WTC11 (cell line): ENCODE data around the gene TTLL9. TPM values are rescaled to one million over a fixed set of nuclear protein-coding genes. Genes with fewer than 3 reads are reported as not detected.

Experiments used
- ATAC-seq: fragments of 200-7000 bp; cut with Tn5 transposase; 2 replicates; pipeline ENCODE4 v1.10.0; 2021; ENCODE audit warnings: mild to moderate bottlenecking, moderate library complexity
- CTCF ChIA-PET: fragments of 300-600 bp; sonication (Branson Sonifier 250); formaldehyde crosslinking; loops from one replicate; lab custom pipeline; 2021; ENCODE audit warnings: antibody characterized with exemption; lab: Charles Lee
- POLR2A ChIA-PET: fragments of 350-600 bp; sonication (Branson Sonifier 250); formaldehyde crosslinking; loops from one replicate; lab custom pipeline; 2021; ENCODE audit warnings: antibody characterized with exemption; lab: Charles Lee
- DNase-seq: peaks from one replicate; pipeline ENCODE4 v3.0.0; 2021; ENCODE audit warnings: low spot score
- H3K27ac Mint-ChIP-seq: 2 replicates; pipeline ENCODE4 v1.8.0; 2021; ENCODE audit warnings: mixed read lengths
- H3K27me3 Mint-ChIP-seq: 2 replicates; pipeline ENCODE4 v1.8.0; 2021; ENCODE audit warnings: low read depth, mild to moderate bottlenecking, moderate library complexity, mixed read lengths
- H3K36me3 Mint-ChIP-seq: 2 replicates; pipeline ENCODE4 v1.8.0; 2021; ENCODE audit warnings: mixed read lengths
- H3K4me1 Mint-ChIP-seq: 2 replicates; pipeline ENCODE4 v1.8.0; 2022; ENCODE audit warnings: mixed read lengths
- H3K4me3 Mint-ChIP-seq: 2 replicates; pipeline ENCODE4 v1.8.0; 2021; ENCODE audit warnings: mild to moderate bottlenecking, moderate library complexity, mixed read lengths
- H3K9me3 Mint-ChIP-seq: 2 replicates; pipeline ENCODE4 v1.8.0; 2021; ENCODE audit warnings: mixed read lengths
- ATF3 ChIP-seq: sonication (generic); formaldehyde crosslinking; conservative IDR thresholded peaks from 2 replicates; pipeline ENCODE4 v1.8.1; 2022; ENCODE audit warnings: mild to moderate bottlenecking, missing genetic modification reagents
- CREM ChIP-seq: sonication (generic); formaldehyde crosslinking; IDR thresholded peaks from 2 replicates; pipeline ENCODE4 v1.8.1; 2022; ENCODE audit warnings: mild to moderate bottlenecking, missing genetic modification reagents, moderate library complexity
- CTCF ChIP-seq: fragments of 200-600 bp; IDR thresholded peaks from 2 replicates; pipeline ENCODE4 v1.8.0; 2022; ENCODE audit warnings: antibody characterized with exemption
- EMX1 ChIP-seq: fragments of 250-450 bp; sonication (Bioruptor Pico); IDR thresholded peaks from 2 replicates; pipeline ENCODE4 v1.8.0; 2021; ENCODE audit warnings: mild to moderate bottlenecking
- ERG ChIP-seq: fragments of 250-450 bp; sonication (Bioruptor Pico); IDR thresholded peaks from 2 replicates; pipeline ENCODE4 v1.8.0; 2021; ENCODE audit warnings: mild to moderate bottlenecking
- FOXP4 ChIP-seq: sonication (generic); formaldehyde crosslinking; IDR thresholded peaks from 2 replicates; pipeline ENCODE4 v1.8.0; 2022; ENCODE audit warnings: mild to moderate bottlenecking, missing genetic modification reagents
- GRHL2 ChIP-seq: fragments of 250-450 bp; sonication (Bioruptor Pico); IDR thresholded peaks from 2 replicates; pipeline ENCODE4 v1.8.0; 2022; ENCODE audit warnings: mild to moderate bottlenecking, moderate library complexity; ENCODE audit not compliant: insufficient replicate concordance, severe bottlenecking
- MXD4 ChIP-seq: fragments of 250-450 bp; sonication (Bioruptor Pico); IDR thresholded peaks from 2 replicates; pipeline ENCODE4 v1.8.0; 2021; ENCODE audit warnings: mild to moderate bottlenecking, moderate library complexity, borderline replicate concordance
- MYBL2 ChIP-seq: sonication (generic); formaldehyde crosslinking; IDR thresholded peaks from 2 replicates; pipeline ENCODE4 v1.8.1; 2023; ENCODE audit warnings: mild to moderate bottlenecking, moderate library complexity, missing genetic modification reagents
- NFYB ChIP-seq: sonication (generic); formaldehyde crosslinking; conservative IDR thresholded peaks from 2 replicates; pipeline ENCODE4 v1.8.0; 2022; ENCODE audit warnings: low read depth, missing genetic modification reagents
- NR3C1 ChIP-seq: sonication (generic); formaldehyde crosslinking; conservative IDR thresholded peaks from 2 replicates; pipeline ENCODE4 v1.8.1; 2023; ENCODE audit warnings: low read depth, mild to moderate bottlenecking, missing genetic modification reagents
- SMAD3 ChIP-seq: sonication (generic); formaldehyde crosslinking; IDR thresholded peaks from 2 replicates; pipeline ENCODE4 v1.8.0; 2022; ENCODE audit warnings: missing genetic modification reagents, mild to moderate bottlenecking, borderline replicate concordance
- SMAD4 ChIP-seq: sonication (generic); formaldehyde crosslinking; IDR thresholded peaks from 2 replicates; pipeline ENCODE4 v1.8.0; 2022; ENCODE audit warnings: mild to moderate bottlenecking, missing genetic modification reagents
- SOX15 ChIP-seq: fragments of 250-450 bp; sonication (Bioruptor Pico); IDR thresholded peaks from 2 replicates; pipeline ENCODE4 v1.9.0; 2021; ENCODE audit warnings: mild to moderate bottlenecking
- TEAD4 ChIP-seq: sonication (generic); formaldehyde crosslinking; IDR thresholded peaks from 2 replicates; pipeline ENCODE4 v1.8.0; 2022; ENCODE audit warnings: mild to moderate bottlenecking, missing genetic modification reagents
- ZBTB21 ChIP-seq: sonication (generic); formaldehyde crosslinking; IDR thresholded peaks from 2 replicates; pipeline ENCODE4 v1.8.1; 2023; ENCODE audit warnings: mild to moderate bottlenecking, missing genetic modification reagents, borderline replicate concordance
- ZNF263 ChIP-seq: sonication (generic); formaldehyde crosslinking; IDR thresholded peaks from 2 replicates; pipeline ENCODE4 v1.8.1; 2022; ENCODE audit warnings: low read depth, mild to moderate bottlenecking, moderate library complexity, missing genetic modification reagents
- ZNF671 ChIP-seq: fragments of 250-450 bp; sonication (Bioruptor Pico); IDR thresholded peaks from 2 replicates; pipeline ENCODE4 v1.8.0; 2021; ENCODE audit warnings: mild to moderate bottlenecking
- ZSCAN18 ChIP-seq: fragments of 250-450 bp; sonication (Bioruptor Pico); IDR thresholded peaks from 2 replicates; pipeline ENCODE4 v2.1.2; 2022; ENCODE audit warnings: mild to moderate bottlenecking, moderate library complexity
- total RNA-seq: library from RNA; stranded (reverse); gene quantifications from 3 replicates; pipeline ENCODE4 v1.2.3, GENCODE V29; 2021
- TF ChIP-seq, protein P1 (sequence below): fragments of 250-450 bp; sonication (Bioruptor Pico); IDR thresholded peaks from 2 replicates; pipeline ENCODE4 v1.9.0; 2021; ENCODE audit warnings: mild to moderate bottlenecking
- TF ChIP-seq, protein P2 (sequence below): sonication (generic); formaldehyde crosslinking; IDR thresholded peaks from 2 replicates; pipeline ENCODE4 v1.8.1; 2022; ENCODE audit warnings: low read depth, mild to moderate bottlenecking, moderate library complexity, missing genetic modification reagents, borderline replicate concordance
- TF ChIP-seq, protein P3 (sequence below): sonication (generic); formaldehyde crosslinking; IDR thresholded peaks from 2 replicates; pipeline ENCODE4 v1.8.1; 2023; ENCODE audit warnings: mild to moderate bottlenecking, missing genetic modification reagents

Gene TTLL9
- total RNA-seq, 1 experiment from 2014 or later: not detected

GRCh38 chr20:31903627-31904386 lies 33.4 kb downstream of the TTLL9 start (continued):
- TF ChIP-seq ATF3 (no peak), MYBL2 (CRISPR knock-in tag) (no peak), ZBTB21 (CRISPR knock-in tag) (no peak), MXD4 (CRISPR knock-in tag) (no peak), ZSCAN18 (no peak)

DNA sequence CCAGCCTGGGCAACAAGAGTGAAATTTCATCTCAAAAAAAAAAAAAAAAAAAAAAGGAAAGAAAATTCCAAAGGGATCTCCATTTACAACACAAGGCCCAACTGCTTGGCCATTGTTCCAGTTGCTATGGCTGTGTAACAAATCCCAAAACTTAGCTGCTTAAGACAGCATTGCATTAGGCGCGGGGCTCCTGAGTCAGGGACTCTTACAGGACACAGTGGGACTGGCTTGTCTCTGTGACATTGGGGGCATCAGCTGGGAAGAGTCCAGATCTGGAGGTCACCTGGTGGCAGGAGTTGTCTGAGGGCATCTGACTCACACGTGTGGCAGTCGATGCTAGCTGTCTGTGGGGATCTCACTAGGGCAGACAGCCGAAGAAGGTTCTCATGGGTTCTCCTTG lies 35.6 kb downstream of the TTLL9 start:
- H3K4me3 Mint-ChIP-seq: no peak overlapping the region
- peak; percentile 41 for DNase-seq
- peak; percentile 86 for ATAC-seq
- POLR2A ChIA-PET: no interaction called here
- CTCF ChIA-PET: interaction anchor here (0.7 to 1.5 kb wide), 5 partner anchors 14 to 168 kb away, joined by 3 to 10 read pairs (median 4); partner anchors contain the start of gene PDRG1
- no peak overlapping the region for H3K27ac Mint-ChIP-seq
- H3K4me1 Mint-ChIP-seq: peaks cover 21% of the 10 kb centered on the region
- H3K27me3 Mint-ChIP-seq: no peaks in the 10 kb centered on the region; the same call in 1 of the 2 replicates
- H3K9me3 Mint-ChIP-seq: no peaks in the 10 kb centered on the region
- TF ChIP-seq CTCF: no peak
- TF ChIP-seq SOX15 (CRISPR knock-in tag): no peak
- no peak for TF ChIP-seq FOXP4 (CRISPR knock-in tag)
- no peak for TF ChIP-seq ZNF263 (CRISPR knock-in tag)
- TF ChIP-seq, protein P1, sequence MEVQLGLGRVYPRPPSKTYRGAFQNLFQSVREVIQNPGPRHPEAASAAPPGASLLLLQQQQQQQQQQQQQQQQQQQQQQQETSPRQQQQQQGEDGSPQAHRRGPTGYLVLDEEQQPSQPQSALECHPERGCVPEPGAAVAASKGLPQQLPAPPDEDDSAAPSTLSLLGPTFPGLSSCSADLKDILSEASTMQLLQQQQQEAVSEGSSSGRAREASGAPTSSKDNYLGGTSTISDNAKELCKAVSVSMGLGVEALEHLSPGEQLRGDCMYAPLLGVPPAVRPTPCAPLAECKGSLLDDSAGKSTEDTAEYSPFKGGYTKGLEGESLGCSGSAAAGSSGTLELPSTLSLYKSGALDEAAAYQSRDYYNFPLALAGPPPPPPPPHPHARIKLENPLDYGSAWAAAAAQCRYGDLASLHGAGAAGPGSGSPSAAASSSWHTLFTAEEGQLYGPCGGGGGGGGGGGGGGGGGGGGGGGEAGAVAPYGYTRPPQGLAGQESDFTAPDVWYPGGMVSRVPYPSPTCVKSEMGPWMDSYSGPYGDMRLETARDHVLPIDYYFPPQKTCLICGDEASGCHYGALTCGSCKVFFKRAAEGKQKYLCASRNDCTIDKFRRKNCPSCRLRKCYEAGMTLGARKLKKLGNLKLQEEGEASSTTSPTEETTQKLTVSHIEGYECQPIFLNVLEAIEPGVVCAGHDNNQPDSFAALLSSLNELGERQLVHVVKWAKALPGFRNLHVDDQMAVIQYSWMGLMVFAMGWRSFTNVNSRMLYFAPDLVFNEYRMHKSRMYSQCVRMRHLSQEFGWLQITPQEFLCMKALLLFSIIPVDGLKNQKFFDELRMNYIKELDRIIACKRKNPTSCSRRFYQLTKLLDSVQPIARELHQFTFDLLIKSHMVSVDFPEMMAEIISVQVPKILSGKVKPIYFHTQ (CRISPR knock-in tag): no peak
- TF ChIP-seq, protein P2, sequence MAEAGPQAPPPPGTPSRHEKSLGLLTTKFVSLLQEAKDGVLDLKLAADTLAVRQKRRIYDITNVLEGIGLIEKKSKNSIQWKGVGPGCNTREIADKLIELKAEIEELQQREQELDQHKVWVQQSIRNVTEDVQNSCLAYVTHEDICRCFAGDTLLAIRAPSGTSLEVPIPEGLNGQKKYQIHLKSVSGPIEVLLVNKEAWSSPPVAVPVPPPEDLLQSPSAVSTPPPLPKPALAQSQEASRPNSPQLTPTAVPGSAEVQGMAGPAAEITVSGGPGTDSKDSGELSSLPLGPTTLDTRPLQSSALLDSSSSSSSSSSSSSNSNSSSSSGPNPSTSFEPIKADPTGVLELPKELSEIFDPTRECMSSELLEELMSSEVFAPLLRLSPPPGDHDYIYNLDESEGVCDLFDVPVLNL (CRISPR knock-in tag): no peak
- no peak for TF ChIP-seq ATF3
- no peak for TF ChIP-seq SMAD3 (CRISPR knock-in tag)
- no peak for TF ChIP-seq SMAD4
- TF ChIP-seq ZNF671 (CRISPR knock-in tag): no peak
- TF ChIP-seq NFYB: no peak
- no peak for TF ChIP-seq ERG (CRISPR knock-in tag)
- TF ChIP-seq, protein P3, sequence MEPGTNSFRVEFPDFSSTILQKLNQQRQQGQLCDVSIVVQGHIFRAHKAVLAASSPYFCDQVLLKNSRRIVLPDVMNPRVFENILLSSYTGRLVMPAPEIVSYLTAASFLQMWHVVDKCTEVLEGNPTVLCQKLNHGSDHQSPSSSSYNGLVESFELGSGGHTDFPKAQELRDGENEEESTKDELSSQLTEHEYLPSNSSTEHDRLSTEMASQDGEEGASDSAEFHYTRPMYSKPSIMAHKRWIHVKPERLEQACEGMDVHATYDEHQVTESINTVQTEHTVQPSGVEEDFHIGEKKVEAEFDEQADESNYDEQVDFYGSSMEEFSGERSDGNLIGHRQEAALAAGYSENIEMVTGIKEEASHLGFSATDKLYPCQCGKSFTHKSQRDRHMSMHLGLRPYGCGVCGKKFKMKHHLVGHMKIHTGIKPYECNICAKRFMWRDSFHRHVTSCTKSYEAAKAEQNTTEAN (CRISPR knock-in tag): no peak
- TF ChIP-seq EMX1 (CRISPR knock-in tag): no peak
- no peak for TF ChIP-seq TEAD4 (CRISPR knock-in tag)
- TF ChIP-seq GRHL2 (CRISPR knock-in tag): no peak
- TF ChIP-seq CREM (CRISPR knock-in tag): no peak
- no peak for TF ChIP-seq NR3C1
- no peaks in the 10 kb centered on the region for H3K36me3 Mint-ChIP-seq
